CD14-positive monocyte (primary cell): Measurements from ENCODE around the gene ABCB1. TPM values are rescaled to one million over a fixed set of nuclear protein-coding genes. Genes with fewer than 3 reads are reported as not detected.
"Not testable (repeated sequence)": the region's sequence is repeated elsewhere in the genome, so short reads cannot be mapped to it uniquely, and the experiment has no call there.

Experiments
- DNase-seq, 3 donors: peaks; one replicate each; pipeline ENCODE4 v3.0.0-alpha.2; 2011 to 2022
- H2AFZ ChIP-seq: 2 replicates; pipeline ENCODE4 v1.6.0; 2012; ENCODE audit warnings: mild to moderate bottlenecking, low read depth, low read length, inconsistent platforms; ENCODE audit not compliant: insufficient read depth, poor library complexity, severe bottlenecking
- H3K27ac ChIP-seq, 2 donors: 1 replicate in 1 of 2; 2 replicates in 1 of 2; pipeline ENCODE4 v1.5.1; 2012 to 2013; ENCODE audit warnings: low read length in 2 of 2, control low read depth in 1 of 2, inconsistent platforms in 1 of 2, low read depth in 1 of 2, mild to moderate bottlenecking in 1 of 2
- H3K27me3 ChIP-seq, 2 donors: one replicate each; pipeline versions ENCODE4 v1.6.0 to v1.6.1; 2011 to 2013; ENCODE audit warnings: low read length in 2 of 2; ENCODE audit not compliant: control insufficient read depth in 2 of 2, insufficient read depth in 2 of 2
- H3K36me3 ChIP-seq, 2 donors: replicated peaks in 1 of 2; 1 replicate in 1 of 2; 2 replicates in 1 of 2; pipeline versions ENCODE4 v1.5.1 to v1.6.1; 2012 to 2013; ENCODE audit warnings: low read length in 2 of 2, control low read depth in 1 of 2, inconsistent platforms in 1 of 2, mild to moderate bottlenecking in 1 of 2; ENCODE audit not compliant: insufficient read depth in 2 of 2, control insufficient read depth in 1 of 2
- H3K4me1 ChIP-seq, 2 donors: 1 replicate in 1 of 2; 2 replicates in 1 of 2; pipeline versions ENCODE4 v1.5.1 to v1.6.1; 2012 to 2013; ENCODE audit warnings: low read length in 2 of 2, control low read depth in 1 of 2, inconsistent platforms in 1 of 2, mild to moderate bottlenecking in 1 of 2, moderate library complexity in 1 of 2; ENCODE audit not compliant: insufficient read depth in 2 of 2, control insufficient read depth in 1 of 2
- H3K4me2 ChIP-seq: replicated peaks from 2 replicates; pipeline ENCODE3; 2012; ENCODE audit warnings: low read length, moderate library complexity, mild to moderate bottlenecking; ENCODE audit not compliant: poor library complexity, severe bottlenecking; ENCODE audit errors: extremely low read depth
- H3K4me3 ChIP-seq, 3 experiments: fragments of 200-600 bp in 1 of 3; sonication (generic) in 1 of 3; replicated peaks in 1 of 3; 1 replicate in 2 of 3; 2 replicates in 1 of 3; pipeline ENCODE4 v1.5.1; 2011 to 2013; ENCODE audit warnings: low read length in 3 of 3, mild to moderate bottlenecking in 3 of 3, control low read depth in 2 of 3, low read depth in 2 of 3, inconsistent platforms in 1 of 3, moderate library complexity in 1 of 3
- H3K79me2 ChIP-seq: 2 replicates; pipeline ENCODE4 v1.6.0; 2012; ENCODE audit warnings: mild to moderate bottlenecking, control low read depth, inconsistent platforms, low read length, moderate library complexity; ENCODE audit not compliant: insufficient read depth
- H3K9ac ChIP-seq: 2 replicates; pipeline ENCODE4 v1.6.0; 2017; ENCODE audit warnings: low read length, mild to moderate bottlenecking; ENCODE audit not compliant: insufficient read depth, poor library complexity, severe bottlenecking
- H3K9me3 ChIP-seq, 2 donors: replicated peaks in 1 of 2; 1 replicate in 1 of 2; 2 replicates in 1 of 2; pipeline versions ENCODE4 v1.5.1 to v1.6.1; 2012 to 2013; ENCODE audit warnings: low read length in 2 of 2, control low read depth in 1 of 2; ENCODE audit not compliant: control insufficient read depth in 1 of 2, insufficient read depth in 1 of 2
- H4K20me1 ChIP-seq: 2 replicates; pipeline ENCODE4 v1.6.0; 2012; ENCODE audit warnings: mild to moderate bottlenecking, low read length, control low read depth, moderate library complexity; ENCODE audit not compliant: insufficient read depth
- H3K27ac Mint-ChIP-seq, 7 donors: one replicate each; pipeline ENCODE4 v1.8.0; 2020; ENCODE audit warnings: mild to moderate bottlenecking in 7 of 7, mixed read lengths in 7 of 7, moderate library complexity in 6 of 7, inconsistent platforms in 2 of 7
- H3K27me3 Mint-ChIP-seq, 3 donors: one replicate each; pipeline ENCODE4 v1.8.0; 2021 to 2022; ENCODE audit warnings: low read depth in 3 of 3, mild to moderate bottlenecking in 3 of 3, mixed read lengths in 3 of 3, moderate library complexity in 3 of 3, inconsistent platforms in 1 of 3
- H3K36me3 Mint-ChIP-seq, 2 donors: one replicate each; pipeline ENCODE4 v1.8.0; 2020; ENCODE audit warnings: mixed read lengths in 2 of 2, inconsistent platforms in 1 of 2, mild to moderate bottlenecking in 1 of 2
- H3K4me1 Mint-ChIP-seq: one replicate; pipeline ENCODE4 v1.8.0; 2020; ENCODE audit warnings: mild to moderate bottlenecking, mixed read lengths
- H3K4me3 Mint-ChIP-seq, 2 donors: one replicate each; pipeline ENCODE4 v1.8.0; 2020; ENCODE audit warnings: mild to moderate bottlenecking in 2 of 2, mixed read lengths in 2 of 2, moderate library complexity in 1 of 2
- H3K9me3 Mint-ChIP-seq, 7 donors: one replicate each; pipeline ENCODE4 v1.8.0; 2020 to 2022; ENCODE audit warnings: mixed read lengths in 7 of 7, mild to moderate bottlenecking in 6 of 7, moderate library complexity in 6 of 7, inconsistent platforms in 2 of 7
- CTCF ChIP-seq: fragments of 200-600 bp; IDR thresholded peaks from one replicate; pipeline ENCODE4 v1.8.0; 2022; ENCODE audit warnings: antibody characterized with exemption, mild to moderate bottlenecking
- WGBS: methylation state at CpG from one replicate; pipeline ENCODE4 v1.1.5; 2013; ENCODE audit warnings: missing lambda C conversion rate; ENCODE audit not compliant: insufficient coverage; 5-methylcytosine and 5-hydroxymethylcytosine counted together
- intact Hi-C, 2 donors: fragments of 100-400 bp; cut with micrococcal nuclease; formaldehyde crosslinking; loops; one replicate each; pipeline versions ENCODE4 v1.15.0 to v1.15.1; 2023
- polyA plus RNA-seq, 3 donors: library from polyadenylated mRNA; depleted of rRNA in 1 of 3; unstranded in 2 of 3; stranded (reverse) in 1 of 3; fragments of 300-500 nt in 2 of 3; fragments of >200 nt in 1 of 3; fragmentation: Illumina TruSeq in 2 of 3; gene quantifications; 1 replicate in 2 of 3; 2 replicates in 1 of 3; pipeline ENCODE4 v1.2.3, GENCODE V29; 2012 to 2021

The ABCB1 gene
- polyA plus RNA-seq, 3 donors = 0.24 TPM; not detected in 2

- peaks cover 6 to 17% (median 12%) of the 10 kb centered on the region in 3 donors for H3K27me3 Mint-ChIP-seq
- 50% methylated on average over 2 of the region's 2 CpGs for WGBS
- H3K4me3 Mint-ChIP-seq = no peak overlapping the region
- H3K27me3 ChIP-seq = peaks cover 4 to 11% of the 10 kb centered on the region in 2 donors
- no peaks in the 10 kb centered on the region for H3K36me3 Mint-ChIP-seq
- no peak overlapping the region for H2AFZ ChIP-seq
- no peak overlapping the region for H3K27ac Mint-ChIP-seq
- H3K9ac ChIP-seq = no peak overlapping the region
- H3K4me3 ChIP-seq = no peak overlapping the region
- H3K9me3 ChIP-seq = no peaks in the 10 kb centered on the region
- no peak overlapping the region for H3K4me2 ChIP-seq
- H4K20me1 ChIP-seq = no peaks in the 10 kb centered on the region
- H3K36me3 ChIP-seq = no peaks in the 10 kb centered on the region
- intact Hi-C loops = no loop called here
- peaks cover 0 to under 1% (median 0%) of the 10 kb centered on the region in 7 donors for H3K9me3 Mint-ChIP-seq
- H3K79me2 ChIP-seq = no peaks in the 10 kb centered on the region
- no peak for TF ChIP-seq CTCF
- H3K4me1 Mint-ChIP-seq = peaks cover 29% of the 10 kb centered on the region
- no peak overlapping the region for H3K27ac ChIP-seq
- no peak for DNase-seq
- H3K4me1 ChIP-seq = peaks cover 26 to 31% of the 10 kb centered on the region in 2 donors
Measured at GRCh38 chr7:87473192-87473591, 127.5 kb downstream of the ABCB1 start.

- Mint-ChIP-seq H3K27ac (no peak overlapping the region), H3K4me3 (no peak overlapping the region), H3K9me3 (peaks cover 0 to 2% (median 0%) of the 10 kb centered on the region in 7 donors), H3K36me3 (no peaks in the 10 kb centered on the region), H3K27me3 (peaks cover 6 to 12% (median 12%) of the 10 kb centered on the region in 3 donors), H3K4me1 (peaks cover 29% of the 10 kb centered on the region)
- H3K9me3 ChIP-seq = no peaks in the 10 kb centered on the region
- intact Hi-C loops = no loop called here
- H4K20me1 ChIP-seq = no peaks in the 10 kb centered on the region
- peaks cover 26 to 31% of the 10 kb centered on the region in 2 donors for H3K4me1 ChIP-seq
- H3K4me2 ChIP-seq = no peak overlapping the region
- no peak overlapping the region for H3K4me3 ChIP-seq
- no CpG with 5 or more reads among the region's 2 CpGs for WGBS
- TF ChIP-seq CTCF = no peak
- H3K36me3 ChIP-seq = no peaks in the 10 kb centered on the region
- no peaks in the 10 kb centered on the region for H3K79me2 ChIP-seq
- H2AFZ ChIP-seq = no peak overlapping the region
- H3K27ac ChIP-seq = no peak overlapping the region
- DNase-seq = no peak
- peaks cover 0 to 7% of the 10 kb centered on the region in 2 donors for H3K27me3 ChIP-seq
- H3K9ac ChIP-seq = no peak overlapping the region
Measured at GRCh38 chr7:87471473-87471872, 129.2 kb downstream of the ABCB1 start.

- H3K4me1 ChIP-seq = peaks cover 10 to 12% of the 10 kb centered on the region in 2 donors
- H3K9me3 ChIP-seq, H3K4me2 ChIP-seq, intact Hi-C loops, H3K36me3 ChIP-seq, H3K4me3 ChIP-seq, H3K27me3 ChIP-seq, H3K27ac ChIP-seq, H4K20me1 ChIP-seq, H3K27me3 Mint-ChIP-seq, H3K9ac ChIP-seq, H2AFZ ChIP-seq, H3K9me3 Mint-ChIP-seq, DNase-seq, H3K27ac Mint-ChIP-seq, H3K36me3 Mint-ChIP-seq, H3K79me2 ChIP-seq, H3K4me3 Mint-ChIP-seq: not testable (repeated sequence)
- H3K4me1 Mint-ChIP-seq = peaks cover 12% of the 10 kb centered on the region
Measured at GRCh38 chr7:87469204-87469603, 131.5 kb downstream of the ABCB1 start.
